ENCODE results near the gene MAD1L1.

MAD1L1 gene

GRCh38 chr7:1859266-1860035, 373.3 kb downstream of the MAD1L1 start:
- Histone ChIP-seq H3K4me1 (ENCODE audit: low read depth, poor library complexity, severe bottlenecking) (no peaks in the 10 kb centered on the region), H3K4me3 (IDR thresholded peaks at IDR 0.05; ENCODE audit: insufficient read depth, low read depth, low read length) (no peak overlapping the region), H3K9ac (no peak overlapping the region), H4K20me1 (ENCODE audit: insufficient read depth) (no peaks in the 10 kb centered on the region), H2AFZ (ENCODE audit: low read depth) (no peak overlapping the region), H3K27ac (no peak overlapping the region), H3K27me3 (ENCODE audit: insufficient read depth, low read depth) (no peaks in the 10 kb centered on the region), H3K36me3 (ENCODE audit: insufficient read depth) (no peaks in the 10 kb centered on the region), H3K4me2 (no peak overlapping the region), H3K79me2 (ENCODE audit: insufficient read depth, low read depth) (no peaks in the 10 kb centered on the region)
- no peak for TF ChIP-seq CTCF (conservative IDR thresholded peaks at IDR 0.05; ENCODE audit: low read depth, low read length)

- Histone ChIP-seq H3K27ac (no peak overlapping the region), H4K20me1 (ENCODE audit: insufficient read depth) (no peaks in the 10 kb centered on the region), H3K79me2 (ENCODE audit: insufficient read depth, low read depth) (no peaks in the 10 kb centered on the region), H2AFZ (ENCODE audit: low read depth) (no peak overlapping the region), H3K4me1 (ENCODE audit: low read depth, poor library complexity, severe bottlenecking) (no peaks in the 10 kb centered on the region), H3K27me3 (ENCODE audit: insufficient read depth, low read depth) (no peaks in the 10 kb centered on the region), H3K9ac (no peak overlapping the region), H3K36me3 (ENCODE audit: insufficient read depth) (no peaks in the 10 kb centered on the region), H3K4me3 (IDR thresholded peaks at IDR 0.05; ENCODE audit: insufficient read depth, low read depth, low read length) (no peak overlapping the region), H3K4me2 (no peak overlapping the region)
- no peak for TF ChIP-seq CTCF (conservative IDR thresholded peaks at IDR 0.05; ENCODE audit: low read depth, low read length)
Observed at GRCh38 chr7:1858435-1859265, 374.1 kb downstream of the MAD1L1 start.

- no peak for TF ChIP-seq CTCF (conservative IDR thresholded peaks at IDR 0.05; ENCODE audit: low read depth, low read length)
- H4K20me1 ChIP-seq (ENCODE audit: insufficient read depth), result no peaks in the 10 kb centered on the region
- no peak overlapping the region for H2AFZ ChIP-seq (ENCODE audit: low read depth)
- no peaks in the 10 kb centered on the region for H3K79me2 ChIP-seq (ENCODE audit: insufficient read depth, low read depth)
- H3K4me1 ChIP-seq (ENCODE audit: low read depth, poor library complexity, severe bottlenecking), result no peaks in the 10 kb centered on the region
- no peak overlapping the region for H3K4me2 ChIP-seq
- no peak overlapping the region for H3K9ac ChIP-seq
- H3K27me3 ChIP-seq (ENCODE audit: insufficient read depth, low read depth), result no peaks in the 10 kb centered on the region
- H3K4me3 ChIP-seq (IDR thresholded peaks at IDR 0.05; ENCODE audit: insufficient read depth, low read depth, low read length), result no peak overlapping the region
- H3K27ac ChIP-seq, result no peak overlapping the region
- no peaks in the 10 kb centered on the region for H3K36me3 ChIP-seq (ENCODE audit: insufficient read depth)
Observed at GRCh38 chr7:1857487-1858421, 375.0 kb downstream of the MAD1L1 start.

- Histone ChIP-seq H4K20me1 (ENCODE audit: insufficient read depth) (no peaks in the 10 kb centered on the region), H3K9ac (no peak overlapping the region), H3K4me2 (no peak overlapping the region), H3K4me1 (ENCODE audit: low read depth, poor library complexity, severe bottlenecking) (no peaks in the 10 kb centered on the region), H3K27ac (no peak overlapping the region), H3K79me2 (ENCODE audit: insufficient read depth, low read depth) (no peaks in the 10 kb centered on the region), H3K4me3 (IDR thresholded peaks at IDR 0.05; ENCODE audit: insufficient read depth, low read depth, low read length) (no peak overlapping the region), H3K36me3 (ENCODE audit: insufficient read depth) (no peaks in the 10 kb centered on the region), H2AFZ (ENCODE audit: low read depth) (no peak overlapping the region), H3K27me3 (ENCODE audit: insufficient read depth, low read depth) (no peaks in the 10 kb centered on the region)
- TF ChIP-seq CTCF (conservative IDR thresholded peaks at IDR 0.05; ENCODE audit: low read depth, low read length), result no peak
Observed at GRCh38 chr7:1856888-1857441, 375.8 kb downstream of the MAD1L1 start.
